ENCODE results near the gene DDX24. TPM values are rescaled to one million over a fixed set of nuclear protein-coding genes. Genes with fewer than 3 reads are reported as not detected.

Gene DDX24
- total and polyA plus RNA-seq, 9 of the 15 experiments (the other 6 are each of a cell fraction or from before 2014, with no cell fraction given) = 82.4 to 175 (median 122) TPM

DNA sequence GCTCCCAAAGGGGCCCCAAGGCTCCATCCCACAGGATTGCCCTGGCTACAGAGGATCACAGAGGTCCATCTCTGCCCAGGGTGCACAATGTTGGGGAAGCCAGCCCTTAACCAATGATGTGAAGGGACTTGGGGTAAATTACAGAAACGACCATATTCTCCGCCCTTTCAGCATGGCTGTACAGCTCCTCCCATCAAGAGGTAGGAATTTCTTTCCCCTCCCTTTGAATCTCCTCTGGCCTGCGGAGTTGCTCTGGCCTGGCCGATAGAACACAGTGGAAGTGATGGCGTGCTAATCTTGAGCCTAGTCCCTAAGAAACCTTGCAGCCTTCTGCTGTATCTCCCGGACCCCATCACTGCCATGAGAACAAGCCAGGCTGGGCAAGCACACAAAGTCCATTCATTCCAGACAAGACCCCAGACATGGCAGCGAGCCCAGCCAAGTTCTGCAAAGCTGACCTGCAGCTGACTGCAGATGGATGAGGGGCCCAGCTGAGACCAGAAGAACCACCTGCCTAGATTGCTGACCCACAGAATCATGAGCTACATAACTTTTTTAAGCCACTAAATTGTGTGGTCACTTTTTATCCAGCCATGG is 22.6 kb upstream of the DDX24 start:
- CTCF ChIA-PET (ENCODE audit: low intra/inter-chr PET ratio) = no interaction called here
- no peak for TF ChIP-seq ZNF778 (CRISPR knock-in tag; IDR thresholded peaks at IDR 0.05)
- no peak for TF ChIP-seq RBM34 (IDR thresholded peaks at IDR 0.05; ENCODE audit: borderline replicate concordance, insufficient read depth, low read length)
- no peak for TF ChIP-seq ZNF239 (CRISPR knock-in tag; IDR thresholded peaks at IDR 0.05)
- no peak for TF ChIP-seq POLR2B (IDR thresholded peaks at IDR 0.05; ENCODE audit: low read depth, partially characterized antibody)
- TF ChIP-seq KAT7 (CRISPR knock-in tag; IDR thresholded peaks at IDR 0.05; ENCODE audit: borderline replicate concordance) = no peak
- TF ChIP-seq POLR3G (IDR thresholded peaks at IDR 0.05; ENCODE audit: extremely low read depth, insufficient read length, insufficient replicate concordance) = no peak
- no peak for TF ChIP-seq NELFE (IDR thresholded peaks at IDR 0.05; ENCODE audit: insufficient read depth, insufficient read length)
- TF ChIP-seq, protein P1, sequence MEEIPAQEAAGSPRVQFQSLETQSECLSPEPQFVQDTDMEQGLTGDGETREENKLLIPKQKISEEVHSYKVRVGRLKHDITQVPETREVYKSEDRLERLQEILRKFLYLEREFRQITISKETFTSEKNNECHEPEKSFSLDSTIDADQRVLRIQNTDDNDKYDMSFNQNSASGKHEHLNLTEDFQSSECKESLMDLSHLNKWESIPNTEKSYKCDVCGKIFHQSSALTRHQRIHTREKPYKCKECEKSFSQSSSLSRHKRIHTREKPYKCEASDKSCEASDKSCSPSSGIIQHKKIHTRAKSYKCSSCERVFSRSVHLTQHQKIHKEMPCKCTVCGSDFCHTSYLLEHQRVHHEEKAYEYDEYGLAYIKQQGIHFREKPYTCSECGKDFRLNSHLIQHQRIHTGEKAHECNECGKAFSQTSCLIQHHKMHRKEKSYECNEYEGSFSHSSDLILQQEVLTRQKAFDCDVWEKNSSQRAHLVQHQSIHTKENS (CRISPR knock-in tag; IDR thresholded peaks at IDR 0.05) = no peak
- no peak for TF ChIP-seq KLF6 (CRISPR knock-in tag; IDR thresholded peaks at IDR 0.05; ENCODE audit: borderline replicate concordance)
- TF ChIP-seq THRA (IDR thresholded peaks at IDR 0.05) = no peak
- TF ChIP-seq, protein P2, sequence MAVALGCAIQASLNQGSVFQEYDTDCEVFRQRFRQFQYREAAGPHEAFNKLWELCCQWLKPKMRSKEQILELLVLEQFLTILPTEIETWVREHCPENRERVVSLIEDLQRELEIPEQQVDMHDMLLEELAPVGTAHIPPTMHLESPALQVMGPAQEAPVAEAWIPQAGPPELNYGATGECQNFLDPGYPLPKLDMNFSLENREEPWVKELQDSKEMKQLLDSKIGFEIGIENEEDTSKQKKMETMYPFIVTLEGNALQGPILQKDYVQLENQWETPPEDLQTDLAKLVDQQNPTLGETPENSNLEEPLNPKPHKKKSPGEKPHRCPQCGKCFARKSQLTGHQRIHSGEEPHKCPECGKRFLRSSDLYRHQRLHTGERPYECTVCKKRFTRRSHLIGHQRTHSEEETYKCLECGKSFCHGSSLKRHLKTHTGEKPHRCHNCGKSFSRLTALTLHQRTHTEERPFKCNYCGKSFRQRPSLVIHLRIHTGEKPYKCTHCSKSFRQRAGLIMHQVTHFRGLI (CRISPR knock-in tag; IDR thresholded peaks at IDR 0.05) = no peak
- TF ChIP-seq, protein P3, sequence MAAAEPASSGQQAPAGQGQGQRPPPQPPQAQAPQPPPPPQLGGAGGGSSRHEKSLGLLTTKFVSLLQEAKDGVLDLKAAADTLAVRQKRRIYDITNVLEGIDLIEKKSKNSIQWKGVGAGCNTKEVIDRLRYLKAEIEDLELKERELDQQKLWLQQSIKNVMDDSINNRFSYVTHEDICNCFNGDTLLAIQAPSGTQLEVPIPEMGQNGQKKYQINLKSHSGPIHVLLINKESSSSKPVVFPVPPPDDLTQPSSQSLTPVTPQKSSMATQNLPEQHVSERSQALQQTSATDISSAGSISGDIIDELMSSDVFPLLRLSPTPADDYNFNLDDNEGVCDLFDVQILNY (CRISPR knock-in tag; IDR thresholded peaks at IDR 0.05) = no peak
- TF ChIP-seq ZNF445 (CRISPR knock-in tag; IDR thresholded peaks at IDR 0.05; ENCODE audit: low read depth) = no peak
- TF ChIP-seq, protein P4, sequence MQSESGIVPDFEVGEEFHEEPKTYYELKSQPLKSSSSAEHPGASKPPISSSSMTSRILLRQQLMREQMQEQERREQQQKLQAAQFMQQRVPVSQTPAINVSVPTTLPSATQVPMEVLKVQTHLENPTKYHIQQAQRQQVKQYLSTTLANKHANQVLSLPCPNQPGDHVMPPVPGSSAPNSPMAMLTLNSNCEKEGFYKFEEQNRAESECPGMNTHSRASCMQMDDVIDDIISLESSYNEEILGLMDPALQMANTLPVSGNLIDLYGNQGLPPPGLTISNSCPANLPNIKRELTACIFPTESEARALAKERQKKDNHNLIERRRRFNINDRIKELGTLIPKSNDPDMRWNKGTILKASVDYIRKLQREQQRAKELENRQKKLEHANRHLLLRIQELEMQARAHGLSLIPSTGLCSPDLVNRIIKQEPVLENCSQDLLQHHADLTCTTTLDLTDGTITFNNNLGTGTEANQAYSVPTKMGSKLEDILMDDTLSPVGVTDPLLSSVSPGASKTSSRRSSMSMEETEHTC (IDR thresholded peaks at IDR 0.05) = no peak
- no peak for TF ChIP-seq GABPA (tag; conservative IDR thresholded peaks at IDR 0.05; ENCODE audit: low read depth)

More for the DNA sequence above, 22.6 kb upstream of the DDX24 start:
- no peaks in the 10 kb centered on the region for H3K9me3 ChIP-seq (replicated peaks; ENCODE audit: control insufficient read depth, insufficient read depth, low read depth, low read length)
- no peaks in the 10 kb centered on the region for H3K27me3 ChIP-seq (ENCODE audit: control insufficient read depth in 2 of 2, insufficient read depth in 2 of 2, low read length in 2 of 2)
- H4K20me1 ChIP-seq (replicated peaks; ENCODE audit: control insufficient read depth, insufficient read depth, low read length) = no peaks in the 10 kb centered on the region
- intact Hi-C loops (cut with micrococcal nuclease) (no loop called here), in situ Hi-C loops (cut with MboI) (no loop called here)
- POLR2A ChIA-PET = interaction anchor here (1.1 to 1.2 kb wide), 2 partner anchors 10 to 23 kb away, joined by 3 to 4 read pairs; partner anchors contain the start of genes DDX24 and IFI27L1
- no peak overlapping the region for H3K4me2 ChIP-seq (ENCODE audit: insufficient read depth, low read length)
- H2AFZ ChIP-seq (ENCODE audit: low read depth, low read length) = no peak overlapping the region
- no peak overlapping the region for H3K4me3 ChIP-seq
- H3K27ac ChIP-seq (ENCODE audit: extremely low read depth, low read depth, low read length) = no peak overlapping the region
- H3K36me3 ChIP-seq (ENCODE audit: control insufficient read depth, insufficient read depth, low read length) = no peaks in the 10 kb centered on the region
- no peaks in the 10 kb centered on the region; a peak in 1 of 5 replicates for H3K4me1 ChIP-seq (replicated peaks in 1 of 2; ENCODE audit: control insufficient read depth in 2 of 2, insufficient read depth in 2 of 2, low read length in 2 of 2)
- no TSS peak for BruUV-seq (replicated peaks)
- no peak for ATAC-seq
- no peak overlapping the region for H3K9ac ChIP-seq (ENCODE audit: insufficient read depth in 1 of 2, low read depth in 2 of 2, low read length in 2 of 2)
- DNase-seq (ENCODE audit: extremely low read depth in 1 of 4, low spot score in 3 of 4) = no peak
- 65% methylated on average over 5 of the region's 7 CpGs for WGBS (ENCODE audit: insufficient coverage, low coverage, missing lambda C conversion rate)
- no peaks in the 10 kb centered on the region for H3K79me2 ChIP-seq (ENCODE audit: control insufficient read depth, insufficient read depth, low read length)
- no peak for FAIRE-seq
- peaks cover 5% of the 10 kb centered on the region for H3K9me1 ChIP-seq (ENCODE audit: control insufficient read depth, insufficient read depth, low read length)
